ENCODE data around the gene UTS2R. TPM values are rescaled to one million over a fixed set of nuclear protein-coding genes. Genes with fewer than 3 reads are reported as not detected.

The UTS2R gene
- total RNA-seq, 1 donor from 2014 or later, result not detected

DNA sequence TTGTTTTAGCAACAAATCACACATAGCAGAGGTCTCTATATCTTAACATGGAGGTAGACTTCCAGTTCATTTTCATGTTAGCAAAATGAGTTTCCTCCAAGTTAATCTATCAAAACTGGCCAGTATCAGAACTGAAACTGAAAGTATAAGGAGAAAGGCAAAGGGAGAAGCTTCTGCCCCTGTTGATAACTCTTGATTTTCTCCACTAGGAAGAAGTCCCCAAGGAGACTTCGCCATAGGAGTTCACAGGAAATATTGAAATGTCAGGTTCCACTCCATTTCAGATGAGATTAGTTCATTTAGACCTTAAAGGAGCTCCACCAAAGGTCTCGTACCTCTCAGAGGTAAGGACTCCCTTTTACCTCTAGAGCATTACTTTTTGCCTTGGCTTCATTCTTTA, 48.0 kb downstream of the UTS2R start:
- peaks cover 22% of the 10 kb centered on the region for H3K4me1 Mint-ChIP-seq (ENCODE audit: low read depth)
- intact Hi-C loops (cut with micrococcal nuclease), result loop anchor here (1.0 to 5.0 kb wide), 4 partner anchors 39 to 229 kb away; partner anchors contain the start of genes NARF, SLC16A3 and WDR45B
- H3K9me3 Mint-ChIP-seq, result no peaks in the 10 kb centered on the region
- no peaks in the 10 kb centered on the region for H3K27me3 Mint-ChIP-seq (ENCODE audit: insufficient read depth)
- peak overlapping the region; percentile 61 for H3K27ac Mint-ChIP-seq
- H3K36me3 Mint-ChIP-seq (ENCODE audit: low read depth), result peaks cover 29% of the 10 kb centered on the region
- DNase-seq (ENCODE audit: low spot score), result no peak
- peak overlapping the region; percentile 82 for H3K4me3 Mint-ChIP-seq

DNA sequence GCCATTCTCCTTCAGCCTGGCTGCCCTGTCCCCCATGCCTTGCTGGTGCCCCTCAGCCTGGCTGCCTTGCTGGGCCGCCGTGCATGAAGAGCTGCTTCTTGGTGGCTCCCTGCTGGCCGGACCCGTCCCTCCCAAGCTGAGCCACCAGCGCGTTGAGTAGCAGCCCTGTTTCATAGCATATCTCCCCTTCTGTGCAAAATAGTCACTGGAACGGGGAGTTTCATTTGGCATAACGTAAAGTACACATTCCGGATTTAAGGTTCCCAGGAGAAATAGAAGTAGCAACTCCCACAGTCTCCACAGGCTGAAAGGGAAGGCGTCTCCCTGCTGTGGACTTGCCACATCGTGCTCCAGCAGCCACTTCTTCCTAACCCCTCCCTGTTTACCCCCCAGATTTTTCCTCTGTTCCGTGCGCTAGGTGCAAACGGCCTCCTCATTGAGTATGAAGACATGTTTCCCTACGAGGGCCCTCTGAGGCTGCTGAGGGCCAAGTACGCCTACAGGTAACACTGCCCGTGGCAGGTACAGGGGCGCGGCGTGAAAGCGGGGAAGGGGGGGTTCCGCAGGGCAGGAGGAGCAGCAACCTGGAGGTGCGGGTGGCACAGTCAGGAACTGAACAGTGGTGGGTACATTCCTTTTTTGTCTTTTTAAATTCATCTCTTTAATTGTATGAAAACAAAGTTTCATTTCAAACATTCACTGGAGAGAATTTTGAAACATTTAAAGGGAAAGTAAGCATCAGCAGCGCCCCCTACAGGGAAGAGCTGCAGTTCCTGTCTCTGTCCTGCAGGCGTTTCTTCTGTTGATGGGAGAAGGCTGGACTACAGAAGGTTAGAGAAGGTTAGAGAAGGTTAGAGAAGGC, 52.7 kb downstream of the UTS2R start:
- DNase-seq (ENCODE audit: low spot score), result peak; percentile 36
- Mint-ChIP-seq H3K27ac (peak overlapping the region; percentile 25), H3K4me1 (ENCODE audit: low read depth) (peaks cover 18% of the 10 kb centered on the region), H3K27me3 (ENCODE audit: insufficient read depth) (no peaks in the 10 kb centered on the region), H3K9me3 (no peaks in the 10 kb centered on the region), H3K4me3 (no peak overlapping the region), H3K36me3 (ENCODE audit: low read depth) (peaks cover 33% of the 10 kb centered on the region)
- intact Hi-C loops (cut with micrococcal nuclease), result no loop called here

DNA sequence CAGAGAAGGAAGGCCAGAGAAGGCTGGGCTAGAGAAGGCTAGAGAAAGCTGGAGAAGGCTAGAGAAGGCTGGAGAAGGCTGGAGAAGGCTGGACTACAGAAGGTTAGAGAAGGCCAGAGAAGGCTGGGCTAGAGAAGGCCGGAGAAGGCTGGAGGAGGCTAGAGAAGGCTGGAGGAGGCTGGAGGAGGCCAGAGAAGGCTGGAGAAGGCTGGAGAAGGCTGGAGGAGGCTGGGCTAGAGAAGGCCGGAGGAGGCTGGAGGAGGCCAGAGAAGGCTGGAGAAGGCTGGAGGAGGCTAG, 53.2 kb downstream of the UTS2R start:
- Mint-ChIP-seq H3K4me3 (no peak overlapping the region), H3K27ac (peak overlapping the region; percentile 25), H3K36me3 (ENCODE audit: low read depth) (peaks cover 36% of the 10 kb centered on the region), H3K27me3 (ENCODE audit: insufficient read depth) (no peaks in the 10 kb centered on the region), H3K9me3 (no peaks in the 10 kb centered on the region), H3K4me1 (ENCODE audit: low read depth) (peaks cover 18% of the 10 kb centered on the region)
- no peak for DNase-seq (ENCODE audit: low spot score)
- intact Hi-C loops (cut with micrococcal nuclease), result no loop called here

Other genes with a start within 250 kb of the UTS2R start
- 59.5 and 60.8 TPM in 2 replicates for gene CCDC57, start 158.9 kb upstream of the UTS2R start, total RNA-seq
- gene SLC16A3, start 142.7 kb upstream of the UTS2R start, total RNA-seq, result 111 and 115 TPM in 2 replicates
- gene CSNK1D, start 98.1 kb upstream of the UTS2R start, total RNA-seq, result 154 and 161 TPM in 2 replicates
- 454 and 455 TPM in 2 replicates for gene CD7, start 54.2 kb upstream of the UTS2R start, total RNA-seq
- 3.3 and 4.2 TPM in 2 replicates for gene SECTM1, start 38.0 kb upstream of the UTS2R start, total RNA-seq
- 0.10 TPM in 1 of 2 replicates, not detected in the other for gene TEX19, start 12.5 kb upstream of the UTS2R start, total RNA-seq
- 30.5 and 33.0 TPM in 2 replicates for gene HEXD, start 46.6 kb downstream of the UTS2R start, total RNA-seq
- gene OGFOD3, start 46.8 kb downstream of the UTS2R start, total RNA-seq, result 28.7 and 34.7 TPM in 2 replicates
- 253 and 257 TPM in 2 replicates for gene CYBC1, start 79.0 kb downstream of the UTS2R start, total RNA-seq
- 99.0 and 103 TPM in 2 replicates for gene NARF, start 87.0 kb downstream of the UTS2R start, total RNA-seq
- 97.7 and 98.1 TPM in 2 replicates for gene FOXK2, start 148.0 kb downstream of the UTS2R start, total RNA-seq

Measured in activated T-helper 1 cell treated with anti-CD3 and anti-CD28 coated beads, Interleukin-12 subunit alpha, Interleukin-12 subunit beta, Interleukin-2, Interleukin-4 antibody, amounts not matched to agents 30 ng/mL and 10 ng/mL and 1 ng/mL, durations not matched to agents 14 hours and 24 hours and 36 hours (primary cell).